ENCODE data around the gene CD300LF.

CD300LF gene

GRCh38 chr17:74730491-74731346, 18.0 kb upstream of the CD300LF start:
- peak in 1 of 2 donors; percentile 47 for DNase-seq (ENCODE audit: low read depth in 2 of 2, low spot score in 1 of 2)

- no peak for DNase-seq (ENCODE audit: low read depth in 2 of 2, low spot score in 1 of 2)
These were observed 17.1 kb upstream of the CD300LF start for GRCh38 chr17:74729866-74730265.

- no peak for DNase-seq (ENCODE audit: low read depth in 2 of 2, low spot score in 1 of 2)
These were observed 16.6 kb upstream of the CD300LF start for GRCh38 chr17:74729368-74729767.

GRCh38 chr17:74728702-74729075, 16.0 kb upstream of the CD300LF start:
- no peak for DNase-seq (ENCODE audit: low read depth in 2 of 2, low spot score in 1 of 2)

- DNase-seq (ENCODE audit: low read depth in 2 of 2, low spot score in 1 of 2), result no peak
These were observed 15.4 kb upstream of the CD300LF start for GRCh38 chr17:74728033-74728701.

GRCh38 chr17:74725111-74725510, 12.4 kb upstream of the CD300LF start:
- no peak for DNase-seq (ENCODE audit: low read depth in 2 of 2, low spot score in 1 of 2)

- DNase-seq (ENCODE audit: low read depth in 2 of 2, low spot score in 1 of 2), result no peak
These were observed 11.2 kb upstream of the CD300LF start for GRCh38 chr17:74723891-74724290.

GRCh38 chr17:74722782-74723181, 10.1 kb upstream of the CD300LF start:
- no peak for DNase-seq (ENCODE audit: low read depth in 2 of 2, low spot score in 1 of 2)

GRCh38 chr17:74720506-74720905, 7.8 kb upstream of the CD300LF start:
- no peak for DNase-seq (ENCODE audit: low read depth in 2 of 2, low spot score in 1 of 2)

- DNase-seq (ENCODE audit: low read depth in 2 of 2, low spot score in 1 of 2), result no peak
These were observed 2.4 kb upstream of the CD300LF start for GRCh38 chr17:74715144-74715543.

GRCh38 chr17:74713171-74713755, 540 bp upstream of the CD300LF start:
- DNase-seq (ENCODE audit: low read depth in 2 of 2, low spot score in 1 of 2), result no peak

GRCh38 chr17:74712301-74712700, 422 bp downstream of the CD300LF start:
- DNase-seq (ENCODE audit: low read depth in 2 of 2, low spot score in 1 of 2), result no peak

GRCh38 chr17:74711058-74711824, 1.5 kb downstream of the CD300LF start:
- DNase-seq (ENCODE audit: low read depth in 2 of 2, low spot score in 1 of 2), result no peak

- DNase-seq (ENCODE audit: low read depth in 2 of 2, low spot score in 1 of 2), result no peak
These were observed 8.2 kb downstream of the CD300LF start for GRCh38 chr17:74704544-74704943.

- no peak for DNase-seq (ENCODE audit: low read depth in 2 of 2, low spot score in 1 of 2)
These were observed 9.4 kb downstream of the CD300LF start for GRCh38 chr17:74703311-74703710.

- no peak for DNase-seq (ENCODE audit: low read depth in 2 of 2, low spot score in 1 of 2)
These were observed 10.4 kb downstream of the CD300LF start for GRCh38 chr17:74702116-74702871.

- DNase-seq (ENCODE audit: low read depth in 2 of 2, low spot score in 1 of 2), result no peak
These were observed 13.5 kb downstream of the CD300LF start for GRCh38 chr17:74699236-74699635.

GRCh38 chr17:74698069-74698468, 14.7 kb downstream of the CD300LF start:
- DNase-seq (ENCODE audit: low read depth in 2 of 2, low spot score in 1 of 2), result no peak

- no peak for DNase-seq (ENCODE audit: low read depth in 2 of 2, low spot score in 1 of 2)
These were observed 15.2 kb downstream of the CD300LF start for GRCh38 chr17:74697515-74697914.

- DNase-seq (ENCODE audit: low read depth in 2 of 2, low spot score in 1 of 2), result no peak
These were observed 17.1 kb downstream of the CD300LF start for GRCh38 chr17:74695629-74696028.

GRCh38 chr17:74694081-74694480, 18.6 kb downstream of the CD300LF start:
- no peak for DNase-seq (ENCODE audit: low read depth in 2 of 2, low spot score in 1 of 2)
